ENCODE data around the gene TMEM151B.

TMEM151B gene

GRCh38 chr6:44269921-44270525 is at the start of gene TMEM151B:
Gene TMEM151B (plus strand): TSS chr6:44270450. CDS start chr6:44270743, 293 bp downstream.
- Histone ChIP-seq H3K27me3 (ENCODE audit: low read depth, low read length) (peaks cover 41% of the 10 kb centered on the region), H3K4me3 (ENCODE audit: low read depth in 1 of 2, low read length in 2 of 2) (no peak within 1 kb of the TSS)

GRCh38 chr6:44220913-44221290 is 49.3 kb upstream of the TMEM151B start:
- Histone ChIP-seq H3K9me3 (ENCODE audit: control insufficient read depth in 1 of 2, low read length in 2 of 2) (no peaks in the 10 kb centered on the region), H3K27ac (ENCODE audit: low read length) (peak overlapping the region; percentile 27), H3K4me3 (ENCODE audit: low read depth in 1 of 2, low read length in 2 of 2) (no peak overlapping the region), H3K27me3 (ENCODE audit: low read depth, low read length) (no peaks in the 10 kb centered on the region), H3K4me1 (ENCODE audit: control insufficient read depth in 1 of 2, insufficient read depth in 2 of 2, low read length in 2 of 2) (peaks cover 36 to 76% of the 10 kb centered on the region in 2 donors), H3K36me3 (ENCODE audit: control insufficient read depth in 1 of 2, insufficient read depth in 2 of 2, low read length in 2 of 2) (no peaks in the 10 kb centered on the region)

More at GRCh38 chr6:44269921-44270525, at the start of gene TMEM151B:
- Histone ChIP-seq H3K9me3 (ENCODE audit: control insufficient read depth in 1 of 2, low read length in 2 of 2) (no peaks in the 10 kb centered on the region), H3K27ac (ENCODE audit: low read length) (no peak within 1 kb of the TSS), H3K36me3 (ENCODE audit: control insufficient read depth in 1 of 2, insufficient read depth in 2 of 2, low read length in 2 of 2) (no peaks in the 10 kb centered on the region), H3K4me1 (ENCODE audit: control insufficient read depth in 1 of 2, insufficient read depth in 2 of 2, low read length in 2 of 2) (peaks cover 0 to 4% of the 10 kb centered on the region in 2 donors)

GRCh38 chr6:44221291-44221960 is 48.8 kb upstream of the TMEM151B start:
- Histone ChIP-seq H3K27ac (ENCODE audit: low read length) (peak overlapping the region; percentile 27), H3K27me3 (ENCODE audit: low read depth, low read length) (no peaks in the 10 kb centered on the region), H3K9me3 (ENCODE audit: control insufficient read depth in 1 of 2, low read length in 2 of 2) (no peaks in the 10 kb centered on the region), H3K4me3 (ENCODE audit: low read depth in 1 of 2, low read length in 2 of 2) (no peak overlapping the region), H3K4me1 (ENCODE audit: control insufficient read depth in 1 of 2, insufficient read depth in 2 of 2, low read length in 2 of 2) (peaks cover 36 to 81% of the 10 kb centered on the region in 2 donors), H3K36me3 (ENCODE audit: control insufficient read depth in 1 of 2, insufficient read depth in 2 of 2, low read length in 2 of 2) (no peaks in the 10 kb centered on the region)

GRCh38 chr6:44221961-44222335 is 48.3 kb upstream of the TMEM151B start:
- Histone ChIP-seq H3K27ac (ENCODE audit: low read length) (peak overlapping the region; percentile 27), H3K4me1 (ENCODE audit: control insufficient read depth in 1 of 2, insufficient read depth in 2 of 2, low read length in 2 of 2) (peaks cover 32 to 82% of the 10 kb centered on the region in 2 donors), H3K4me3 (ENCODE audit: low read depth in 1 of 2, low read length in 2 of 2) (no peak overlapping the region), H3K27me3 (ENCODE audit: low read depth, low read length) (no peaks in the 10 kb centered on the region), H3K9me3 (ENCODE audit: control insufficient read depth in 1 of 2, low read length in 2 of 2) (no peaks in the 10 kb centered on the region), H3K36me3 (ENCODE audit: control insufficient read depth in 1 of 2, insufficient read depth in 2 of 2, low read length in 2 of 2) (no peaks in the 10 kb centered on the region)

GRCh38 chr6:44222486-44223318 is 47.5 kb upstream of the TMEM151B start:
- Histone ChIP-seq H3K36me3 (ENCODE audit: control insufficient read depth in 1 of 2, insufficient read depth in 2 of 2, low read length in 2 of 2) (no peaks in the 10 kb centered on the region), H3K4me1 (ENCODE audit: control insufficient read depth in 1 of 2, insufficient read depth in 2 of 2, low read length in 2 of 2) (peaks cover 30 to 82% of the 10 kb centered on the region in 2 donors), H3K27me3 (ENCODE audit: low read depth, low read length) (no peaks in the 10 kb centered on the region), H3K27ac (ENCODE audit: low read length) (peak overlapping the region; percentile 51), H3K9me3 (ENCODE audit: control insufficient read depth in 1 of 2, low read length in 2 of 2) (no peaks in the 10 kb centered on the region), H3K4me3 (ENCODE audit: low read depth in 1 of 2, low read length in 2 of 2) (peak overlapping the region; percentile 50 to 76)

- peak within 1 kb of the TSS; percentile 62 to 76 for H3K4me3 ChIP-seq (ENCODE audit: low read depth in 1 of 2, low read length in 2 of 2)
- peak within 1 kb of the TSS; percentile 51 for H3K27ac ChIP-seq (ENCODE audit: low read length)
- H3K4me1 ChIP-seq (ENCODE audit: control insufficient read depth in 1 of 2, insufficient read depth in 2 of 2, low read length in 2 of 2) = peaks cover 23 to 84% of the 10 kb centered on the region in 2 donors
Observed at GRCh38 chr6:44223319-44224028, 46.8 kb upstream of the TMEM151B start, which contains the start of gene SLC29A1. Gene SLC29A1 (plus strand): TSS chr6:44223595. CDS start chr6:44227314, 3,719 bp downstream.

GRCh38 chr6:44224029-44224964 is 46.0 kb upstream of the TMEM151B start:
- peaks cover 27 to 85% of the 10 kb centered on the region in 2 donors for H3K4me1 ChIP-seq (ENCODE audit: control insufficient read depth in 1 of 2, insufficient read depth in 2 of 2, low read length in 2 of 2)
- peaks cover 0 to under 1% of the 10 kb centered on the region in 2 donors for H3K36me3 ChIP-seq (ENCODE audit: control insufficient read depth in 1 of 2, insufficient read depth in 2 of 2, low read length in 2 of 2)
- peak overlapping the region; percentile 14 for H3K27ac ChIP-seq (ENCODE audit: low read length)

More at GRCh38 chr6:44223319-44224028, 46.8 kb upstream of the TMEM151B start, which contains the start of gene SLC29A1:
- H3K9me3 ChIP-seq (ENCODE audit: control insufficient read depth in 1 of 2, low read length in 2 of 2) = no peaks in the 10 kb centered on the region
- no peaks in the 10 kb centered on the region for H3K27me3 ChIP-seq (ENCODE audit: low read depth, low read length)
- H3K36me3 ChIP-seq (ENCODE audit: control insufficient read depth in 1 of 2, insufficient read depth in 2 of 2, low read length in 2 of 2) = no peaks in the 10 kb centered on the region

GRCh38 chr6:44224965-44225305 is 45.3 kb upstream of the TMEM151B start:
- H3K27me3 ChIP-seq (ENCODE audit: low read depth, low read length) = no peaks in the 10 kb centered on the region
- H3K36me3 ChIP-seq (ENCODE audit: control insufficient read depth in 1 of 2, insufficient read depth in 2 of 2, low read length in 2 of 2) = peaks cover 2 to 7% of the 10 kb centered on the region in 2 donors
- H3K27ac ChIP-seq (ENCODE audit: low read length) = no peak overlapping the region
- peaks cover 27 to 89% of the 10 kb centered on the region in 2 donors for H3K4me1 ChIP-seq (ENCODE audit: control insufficient read depth in 1 of 2, insufficient read depth in 2 of 2, low read length in 2 of 2)
- H3K9me3 ChIP-seq (ENCODE audit: control insufficient read depth in 1 of 2, low read length in 2 of 2) = no peaks in the 10 kb centered on the region
- H3K4me3 ChIP-seq (ENCODE audit: low read depth in 1 of 2, low read length in 2 of 2) = peak overlapping the region; percentile 62 to 76

More at GRCh38 chr6:44224029-44224964, 46.0 kb upstream of the TMEM151B start:
- Histone ChIP-seq H3K27me3 (ENCODE audit: low read depth, low read length) (no peaks in the 10 kb centered on the region), H3K9me3 (ENCODE audit: control insufficient read depth in 1 of 2, low read length in 2 of 2) (no peaks in the 10 kb centered on the region), H3K4me3 (ENCODE audit: low read depth in 1 of 2, low read length in 2 of 2) (peak overlapping the region; percentile 62 to 76)

GRCh38 chr6:44225579-44226325 is 44.5 kb upstream of the TMEM151B start:
- Histone ChIP-seq H3K4me3 (ENCODE audit: low read depth in 1 of 2, low read length in 2 of 2) (peak overlapping the region in 1 of 2 donors; percentile 32), H3K27ac (ENCODE audit: low read length) (no peak overlapping the region), H3K9me3 (ENCODE audit: control insufficient read depth in 1 of 2, low read length in 2 of 2) (no peaks in the 10 kb centered on the region), H3K36me3 (ENCODE audit: control insufficient read depth in 1 of 2, insufficient read depth in 2 of 2, low read length in 2 of 2) (peaks cover 3 to 15% of the 10 kb centered on the region in 2 donors), H3K27me3 (ENCODE audit: low read depth, low read length) (no peaks in the 10 kb centered on the region), H3K4me1 (ENCODE audit: control insufficient read depth in 1 of 2, insufficient read depth in 2 of 2, low read length in 2 of 2) (peaks cover 26 to 91% of the 10 kb centered on the region in 2 donors)

Data from muscle layer of duodenum (tissue), 2 donors.